ENCODE measurements around the gene MAPK7.

The MAPK7 gene

DNA sequence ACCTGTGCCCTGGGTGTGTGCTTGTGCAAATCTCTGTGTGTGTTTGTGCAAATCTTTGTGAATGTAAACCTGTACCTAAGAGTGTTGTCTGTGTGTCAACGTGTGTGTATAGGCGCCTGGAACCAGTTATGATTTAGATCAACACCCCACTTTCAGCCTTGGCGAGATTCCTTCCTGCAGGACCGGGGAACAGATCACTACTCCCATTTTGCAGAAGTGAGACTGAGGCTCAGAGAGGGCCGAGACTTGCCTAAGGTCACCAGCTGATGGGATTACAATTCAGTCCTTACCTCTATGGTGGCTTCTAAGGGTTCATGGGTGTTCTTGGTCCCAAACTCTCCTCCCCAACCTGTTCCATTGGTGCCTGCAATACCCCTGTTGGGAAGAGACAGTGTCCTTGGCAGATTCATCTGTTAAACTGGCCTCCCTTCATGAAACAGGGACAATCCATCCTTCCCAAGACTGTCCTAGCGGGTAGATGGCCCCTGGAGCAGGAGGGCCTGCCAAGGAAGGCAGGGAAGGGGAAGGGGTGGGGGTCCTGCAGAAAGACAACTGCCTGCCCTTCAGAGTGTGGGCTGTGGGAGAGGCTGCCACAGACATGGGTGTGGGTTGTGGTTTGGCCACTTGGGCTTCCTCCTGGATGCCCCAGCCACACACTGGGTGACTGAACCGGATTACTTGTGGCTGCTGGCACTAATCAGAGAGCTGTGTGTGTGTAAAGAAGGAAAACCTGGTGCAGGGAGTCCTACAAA lies 6.9 kb upstream of the MAPK7 start:
- Histone ChIP-seq H3K27ac (no peak overlapping the region), H3K4me3 (no peak overlapping the region), H3K9me3 (ENCODE audit: low read depth, low read length) (no peaks in the 10 kb centered on the region), H3K9ac (ENCODE audit: insufficient read length) (no peak overlapping the region), H3K36me3 (ENCODE audit: insufficient read depth, low read length) (no peaks in the 10 kb centered on the region)
- no peak for DNase-seq (ENCODE audit: low read depth, low spot score)
- TF ChIP-seq FOXP2 (optimal IDR thresholded peaks at IDR 0.05; ENCODE audit: control extremely low read depth, extremely low read length, insufficient read depth) (no peak), POLR2AphosphoS5 (IDR thresholded peaks at IDR 0.05; ENCODE audit: borderline replicate concordance, low read depth, low read length) (no peak), EZH2 (IDR thresholded peaks at IDR 0.05) (no peak)

DNA sequence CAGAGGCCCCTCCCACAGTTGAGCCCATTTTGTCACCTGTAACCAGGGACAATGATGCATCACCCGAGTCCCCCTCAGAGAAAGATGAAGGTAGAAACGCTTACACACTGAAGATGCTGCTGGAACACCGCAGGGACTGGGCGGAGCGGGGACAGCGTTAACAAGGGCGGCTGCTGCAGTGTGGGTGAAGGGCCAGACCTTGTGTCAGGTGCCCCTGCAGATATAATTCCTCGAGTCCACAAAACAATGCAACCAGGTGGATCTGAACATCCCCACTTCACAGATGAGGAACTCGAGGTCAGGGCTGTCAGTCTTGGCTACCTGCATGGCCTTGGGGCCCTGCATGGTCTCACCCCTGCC lies 6.3 kb upstream of the MAPK7 start:
- Histone ChIP-seq H3K36me3 (ENCODE audit: insufficient read depth, low read length) (no peaks in the 10 kb centered on the region), H3K9ac (ENCODE audit: insufficient read length) (no peak overlapping the region), H3K9me3 (ENCODE audit: low read depth, low read length) (no peaks in the 10 kb centered on the region), H3K4me3 (no peak overlapping the region), H3K27ac (no peak overlapping the region)
- no peak for DNase-seq (ENCODE audit: low read depth, low spot score)
- TF ChIP-seq FOXP2 (optimal IDR thresholded peaks at IDR 0.05; ENCODE audit: control extremely low read depth, extremely low read length, insufficient read depth): no peak
- TF ChIP-seq POLR2AphosphoS5 (IDR thresholded peaks at IDR 0.05; ENCODE audit: borderline replicate concordance, low read depth, low read length): no peak
- no peak for TF ChIP-seq EZH2 (IDR thresholded peaks at IDR 0.05)

- Histone ChIP-seq H3K4me3 (no peak overlapping the region), H3K36me3 (ENCODE audit: insufficient read depth, low read length) (no peaks in the 10 kb centered on the region), H3K9ac (ENCODE audit: insufficient read length) (no peak overlapping the region), H3K9me3 (ENCODE audit: low read depth, low read length) (no peaks in the 10 kb centered on the region), H3K27ac (no peak overlapping the region)
- TF ChIP-seq EZH2 (IDR thresholded peaks at IDR 0.05) (no peak), FOXP2 (optimal IDR thresholded peaks at IDR 0.05; ENCODE audit: control extremely low read depth, extremely low read length, insufficient read depth) (no peak), POLR2AphosphoS5 (IDR thresholded peaks at IDR 0.05; ENCODE audit: borderline replicate concordance, low read depth, low read length) (no peak)
- no peak for DNase-seq (ENCODE audit: low read depth, low spot score)
Observed at GRCh38 chr17:19372439-19372838, 5.9 kb upstream of the MAPK7 start.

- H3K9me3 ChIP-seq (ENCODE audit: low read depth, low read length): no peaks in the 10 kb centered on the region
Observed at GRCh38 chr17:19372866-19373504, 5.3 kb upstream of the MAPK7 start.

DNA sequence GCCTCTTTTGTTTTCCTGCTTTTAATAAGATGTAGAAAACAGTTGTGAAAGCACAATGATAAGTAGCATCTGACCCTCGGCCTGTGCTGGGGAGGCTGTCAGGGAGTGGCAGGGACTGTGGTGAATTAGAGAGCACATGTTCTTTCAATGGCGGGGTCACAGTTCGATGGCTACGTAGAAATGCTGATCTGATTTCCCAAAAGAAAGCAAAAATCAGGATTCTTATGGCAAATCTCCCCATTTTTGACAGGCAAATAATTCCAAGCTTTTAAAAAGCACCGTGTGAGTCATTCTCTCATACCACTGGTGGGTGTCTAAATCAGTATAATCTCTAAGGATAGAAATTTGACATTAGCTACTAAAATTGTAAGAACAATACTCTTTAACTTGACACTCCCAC lies 4.2 kb upstream of the MAPK7 start:
- Histone ChIP-seq H3K9ac (ENCODE audit: insufficient read length) (no peak overlapping the region), H3K36me3 (ENCODE audit: insufficient read depth, low read length) (no peaks in the 10 kb centered on the region), H3K4me3 (no peak overlapping the region), H3K27ac (no peak overlapping the region), H3K9me3 (ENCODE audit: low read depth, low read length) (no peaks in the 10 kb centered on the region)
- DNase-seq (ENCODE audit: low read depth, low spot score): no peak
- no peak for TF ChIP-seq FOXP2 (optimal IDR thresholded peaks at IDR 0.05; ENCODE audit: control extremely low read depth, extremely low read length, insufficient read depth)
- TF ChIP-seq EZH2 (IDR thresholded peaks at IDR 0.05): no peak
- TF ChIP-seq POLR2AphosphoS5 (IDR thresholded peaks at IDR 0.05; ENCODE audit: borderline replicate concordance, low read depth, low read length): no peak

More at GRCh38 chr17:19372866-19373504, 5.3 kb upstream of the MAPK7 start:
- Histone ChIP-seq H3K27ac (no peak overlapping the region), H3K9ac (ENCODE audit: insufficient read length) (no peak overlapping the region), H3K4me3 (no peak overlapping the region), H3K36me3 (ENCODE audit: insufficient read depth, low read length) (no peaks in the 10 kb centered on the region)
- no peak for TF ChIP-seq EZH2 (IDR thresholded peaks at IDR 0.05)
- TF ChIP-seq POLR2AphosphoS5 (IDR thresholded peaks at IDR 0.05; ENCODE audit: borderline replicate concordance, low read depth, low read length): no peak
- no peak for TF ChIP-seq FOXP2 (optimal IDR thresholded peaks at IDR 0.05; ENCODE audit: control extremely low read depth, extremely low read length, insufficient read depth)
- no peak for DNase-seq (ENCODE audit: low read depth, low spot score)

GRCh38 chr17:19375732-19376131 lies 2.6 kb upstream of the MAPK7 start:
- peaks cover 14% of the 10 kb centered on the region; the same call in 1 of the 2 replicates for H3K36me3 ChIP-seq (ENCODE audit: insufficient read depth, low read length)
- no peak overlapping the region for H3K4me3 ChIP-seq
- H3K9me3 ChIP-seq (ENCODE audit: low read depth, low read length): no peaks in the 10 kb centered on the region
- TF ChIP-seq EZH2 (IDR thresholded peaks at IDR 0.05) (no peak), FOXP2 (optimal IDR thresholded peaks at IDR 0.05; ENCODE audit: control extremely low read depth, extremely low read length, insufficient read depth) (no peak), POLR2AphosphoS5 (IDR thresholded peaks at IDR 0.05; ENCODE audit: borderline replicate concordance, low read depth, low read length) (no peak)
- H3K9ac ChIP-seq (ENCODE audit: insufficient read length): no peak overlapping the region
- DNase-seq (ENCODE audit: low read depth, low spot score): no peak
- H3K27ac ChIP-seq: no peak overlapping the region

DNA sequence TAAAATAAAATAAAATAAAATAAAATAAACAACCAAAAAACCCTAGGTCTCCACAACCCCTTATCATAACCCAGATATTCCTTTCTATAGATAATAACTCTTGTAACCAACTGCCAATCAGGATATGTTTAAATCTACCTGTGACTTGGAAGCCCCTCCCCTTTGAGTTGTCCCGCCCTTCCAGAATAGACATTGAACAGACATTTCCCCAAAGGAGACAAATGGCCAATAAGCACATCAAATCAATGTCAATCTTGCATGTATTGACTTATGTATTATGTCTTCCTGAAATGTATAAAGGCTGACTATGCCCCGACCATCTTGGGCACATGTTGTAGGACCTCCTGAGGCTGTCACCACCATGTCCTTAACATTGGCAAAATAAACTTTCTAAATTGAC lies 1.5 kb upstream of the MAPK7 start:
- DNase-seq (ENCODE audit: low read depth, low spot score): no peak
- Histone ChIP-seq H3K36me3 (ENCODE audit: insufficient read depth, low read length) (peaks cover 22% of the 10 kb centered on the region; the same call in 1 of the 2 replicates), H3K9me3 (ENCODE audit: low read depth, low read length) (no peaks in the 10 kb centered on the region), H3K9ac (ENCODE audit: insufficient read length) (peak overlapping the region; percentile 76), H3K27ac (peak overlapping the region; percentile 92; the same call in 1 of the 2 replicates), H3K4me3 (peak overlapping the region; percentile 95)
- no peak for TF ChIP-seq FOXP2 (optimal IDR thresholded peaks at IDR 0.05; ENCODE audit: control extremely low read depth, extremely low read length, insufficient read depth)

DNA sequence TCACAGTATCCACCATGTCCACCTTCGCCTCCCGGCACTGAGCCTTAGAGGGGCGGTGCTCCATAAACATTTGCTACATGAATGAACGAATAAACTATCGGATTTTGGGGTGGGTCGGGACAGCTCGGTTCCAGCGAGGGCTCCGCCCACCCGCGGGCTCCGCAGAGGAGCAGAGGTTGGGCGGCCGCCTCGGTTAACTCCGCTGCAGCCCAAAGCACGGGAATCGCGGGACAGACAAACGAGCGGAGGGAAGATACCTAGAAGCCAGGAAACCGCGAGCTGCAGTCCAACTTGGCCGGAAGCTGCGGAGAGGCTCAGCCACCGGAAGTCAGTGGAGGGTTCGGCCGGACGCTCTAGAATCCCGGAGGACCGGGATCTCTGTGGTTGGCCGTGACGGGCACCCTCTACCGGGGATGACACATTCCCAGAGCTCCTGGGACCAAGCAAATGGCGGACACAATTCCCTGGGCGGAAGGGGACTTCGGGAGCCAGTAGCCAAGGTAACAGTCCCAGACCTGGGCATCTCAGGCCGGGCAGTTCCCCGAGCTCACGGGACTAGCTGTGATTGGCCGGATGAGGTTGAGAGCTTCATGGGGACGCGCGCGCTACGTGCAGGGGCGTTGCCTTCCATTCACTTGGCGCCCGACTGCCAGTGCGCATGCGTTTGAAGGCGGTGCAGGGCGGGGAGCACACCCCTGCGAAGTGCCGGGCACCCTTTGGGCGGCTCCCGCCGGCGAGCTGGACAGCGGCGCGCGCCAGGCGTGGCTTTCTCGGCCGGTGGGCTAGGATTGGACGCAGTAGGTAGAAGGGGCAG lies 489 bp upstream of the MAPK7 start:
- TF ChIP-seq POLR2AphosphoS5 (IDR thresholded peaks at IDR 0.05; ENCODE audit: borderline replicate concordance, low read depth, low read length) (peak; percentile 69), EZH2 (IDR thresholded peaks at IDR 0.05) (no peak)
- peak overlapping the region; percentile 95 for H3K4me3 ChIP-seq
- peak; percentile 51 for DNase-seq (ENCODE audit: low read depth, low spot score)
- H3K9me3 ChIP-seq (ENCODE audit: low read depth, low read length): no peaks in the 10 kb centered on the region
- H3K27ac ChIP-seq: peak overlapping the region; percentile 92
- H3K9ac ChIP-seq (ENCODE audit: insufficient read length): peak overlapping the region; percentile 76
- H3K36me3 ChIP-seq (ENCODE audit: insufficient read depth, low read length): peaks cover 26% of the 10 kb centered on the region; the same call in 1 of the 2 replicates
